Fibroblast of skin of scalp (primary cell): ENCODE data around the gene MEGF8.

Source experiments
- DNase-seq: peaks from one replicate; pipeline ENCODE4 v3.0.0-alpha.2; 2013

Gene MEGF8

DNA sequence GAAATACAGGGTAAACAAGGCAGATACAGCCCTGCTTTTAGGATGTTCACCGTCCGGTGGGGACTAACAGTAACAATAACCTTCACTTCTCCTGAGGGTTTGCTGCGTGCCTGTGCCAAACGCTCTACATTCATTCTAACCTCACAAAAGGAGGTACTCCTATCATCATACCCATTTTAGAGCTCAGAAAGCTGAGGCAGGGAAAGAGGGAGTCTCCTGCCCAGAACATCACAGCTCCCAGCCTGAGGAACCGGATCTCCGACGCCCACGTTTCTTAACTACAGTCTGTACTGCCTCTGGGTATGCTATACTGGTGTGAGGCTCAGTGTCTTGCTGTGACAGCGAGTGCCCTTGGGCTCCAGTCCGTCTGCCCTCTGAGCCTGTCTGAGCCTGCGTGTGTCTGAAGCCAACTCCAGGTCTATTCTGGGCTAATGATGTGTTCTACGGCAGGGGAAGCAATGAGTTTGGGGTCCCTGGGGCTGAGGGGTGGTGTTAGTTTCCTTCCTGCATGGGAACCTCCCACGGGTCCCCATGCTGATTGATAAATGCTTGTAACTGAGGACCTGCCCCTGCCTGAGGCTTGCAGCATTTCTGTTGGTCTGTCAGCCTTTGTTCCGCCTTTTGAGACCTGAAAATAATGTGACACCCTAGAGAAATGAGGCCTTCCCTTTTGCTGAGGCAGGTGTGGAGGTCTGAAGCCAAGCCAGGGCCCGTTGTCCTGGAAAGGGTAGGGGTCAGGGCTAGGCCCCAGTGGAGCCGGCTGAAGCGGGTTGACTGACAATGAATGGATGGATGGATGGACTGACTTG lies 96.9 kb downstream of the MEGF8 start:
- no peak for DNase-seq

DNA sequence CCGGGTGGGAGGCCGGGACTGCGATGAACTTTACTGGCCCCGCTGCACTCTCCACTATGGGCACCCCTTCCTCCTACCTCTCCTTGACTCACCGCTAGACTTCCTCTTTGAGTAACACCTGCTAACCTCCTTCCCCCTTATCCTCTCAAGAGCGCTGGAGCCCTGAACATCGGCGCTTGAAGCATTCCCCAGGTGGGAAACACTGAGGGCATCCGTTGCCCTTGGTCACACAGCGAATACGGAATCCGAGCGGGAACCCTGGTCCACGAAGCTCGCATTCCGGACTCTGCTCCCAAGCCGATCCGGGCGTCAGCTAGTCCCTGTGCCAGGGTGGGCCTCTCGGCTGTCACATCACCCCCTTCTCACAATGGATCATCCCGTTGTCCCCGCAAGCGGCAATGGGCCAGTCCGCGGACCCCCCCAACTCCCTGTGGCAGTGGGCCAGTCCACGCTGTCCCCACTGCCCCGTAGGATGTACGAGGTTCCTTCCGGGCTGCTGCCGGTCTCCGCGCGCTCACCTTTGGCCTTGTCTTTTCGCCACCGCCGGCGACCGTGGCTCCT lies 97.5 kb downstream of the MEGF8 start:
- no peak for DNase-seq

DNA sequence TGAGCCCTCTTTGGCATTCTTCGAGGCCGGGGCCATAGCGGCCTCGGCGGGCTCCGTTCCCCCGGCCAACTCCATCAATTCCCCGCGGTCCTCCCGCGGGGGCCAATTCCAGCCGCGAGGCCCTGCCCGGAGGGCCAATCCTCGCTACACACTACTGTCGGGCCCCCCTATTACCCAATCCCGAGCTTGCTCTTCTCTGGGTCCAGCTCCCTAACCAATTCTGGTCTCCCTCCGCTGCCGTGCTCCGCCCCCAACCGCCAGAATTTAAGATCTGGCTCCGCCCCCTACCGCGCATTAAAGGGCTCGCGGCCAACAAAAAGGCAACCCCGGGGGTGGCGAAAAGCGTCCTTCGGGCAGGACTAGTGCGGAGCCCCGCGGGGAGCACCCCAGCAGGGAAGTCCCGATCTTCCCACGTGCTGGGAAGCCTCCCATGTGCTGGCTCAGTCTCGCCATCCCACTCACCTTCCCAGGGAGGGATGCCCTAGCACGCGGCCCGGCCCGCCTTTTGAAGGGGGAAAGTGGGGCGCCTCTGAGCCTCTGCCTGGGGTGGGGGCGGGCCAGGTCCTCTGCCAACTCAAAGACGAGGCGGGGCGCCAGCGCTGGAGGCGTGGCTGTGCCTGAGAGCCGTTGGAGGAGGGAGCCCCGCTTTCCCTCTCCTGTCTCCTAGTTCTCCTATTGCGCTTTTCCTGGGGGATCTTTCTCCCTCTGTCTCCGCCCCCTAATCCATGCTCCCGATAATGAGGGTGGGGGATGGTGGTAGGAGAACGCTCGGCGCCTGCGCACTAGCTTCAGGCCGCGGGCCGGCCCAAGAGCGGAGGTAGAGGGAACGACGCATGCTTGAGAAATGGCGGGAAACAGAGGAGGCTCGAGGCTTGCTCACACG lies 98.3 kb downstream of the MEGF8 start:
- DNase-seq = peak; percentile 96

DNA sequence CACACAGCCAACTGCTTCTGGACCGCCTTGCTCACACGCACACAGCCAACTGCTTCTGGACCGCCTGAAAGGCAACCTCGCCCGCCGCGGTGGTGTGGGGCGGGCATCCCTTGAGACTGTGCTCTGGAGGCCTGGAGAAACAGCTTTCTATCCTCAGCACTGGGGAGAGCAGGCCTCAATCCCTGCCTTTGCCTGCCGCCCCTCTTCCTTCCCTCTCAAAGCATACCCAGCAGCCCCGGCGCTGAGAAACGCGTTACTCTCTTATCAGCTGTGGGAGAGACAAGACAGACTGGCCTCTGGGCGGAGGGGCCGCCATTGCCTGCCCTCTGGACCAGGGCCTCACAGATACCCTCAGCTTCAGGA lies 98.9 kb downstream of the MEGF8 start:
- DNase-seq = no peak

DNA sequence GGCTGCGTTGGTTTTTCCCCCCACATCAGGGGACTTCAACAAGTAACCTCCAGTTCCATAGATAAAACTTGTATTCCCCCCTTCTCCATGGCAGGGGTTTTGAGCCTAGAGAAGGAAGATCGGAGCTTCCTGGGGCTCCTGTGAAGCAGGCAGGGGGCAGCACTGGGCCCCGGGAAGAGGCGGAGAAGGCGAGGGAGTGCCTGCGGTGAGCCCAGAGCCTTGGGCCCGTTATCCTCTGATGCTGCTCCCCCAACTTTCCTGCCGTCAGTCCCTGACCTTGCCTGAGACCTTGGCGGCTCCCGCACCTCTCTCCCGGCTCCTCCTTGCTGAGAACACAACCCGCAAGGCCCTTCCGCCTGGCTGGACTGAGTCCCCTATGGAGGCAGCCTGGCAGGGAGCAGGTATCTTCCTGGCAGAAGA lies 99.3 kb downstream of the MEGF8 start:
- no peak for DNase-seq

DNA sequence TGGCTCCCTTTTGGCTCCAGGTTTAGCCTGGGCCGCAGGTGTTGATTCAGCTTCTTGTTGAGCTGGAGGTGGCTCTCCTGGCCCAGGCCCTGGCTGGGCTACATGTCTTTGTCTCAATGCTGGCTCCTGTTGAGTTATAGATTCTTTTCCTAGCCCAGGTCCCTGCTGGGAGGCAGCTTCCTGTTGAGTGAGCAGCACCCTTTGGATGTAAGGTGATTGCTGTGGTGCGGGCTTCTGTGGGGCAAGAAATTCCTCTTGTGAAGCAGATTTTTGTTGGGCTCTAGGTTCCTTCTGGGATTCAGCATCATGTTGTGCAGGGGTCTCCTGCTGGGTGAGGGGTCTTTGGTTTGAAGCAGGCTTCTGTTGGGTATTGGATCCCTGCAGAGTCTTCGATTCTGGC lies 101.2 kb downstream of the MEGF8 start:
- DNase-seq = no peak

DNA sequence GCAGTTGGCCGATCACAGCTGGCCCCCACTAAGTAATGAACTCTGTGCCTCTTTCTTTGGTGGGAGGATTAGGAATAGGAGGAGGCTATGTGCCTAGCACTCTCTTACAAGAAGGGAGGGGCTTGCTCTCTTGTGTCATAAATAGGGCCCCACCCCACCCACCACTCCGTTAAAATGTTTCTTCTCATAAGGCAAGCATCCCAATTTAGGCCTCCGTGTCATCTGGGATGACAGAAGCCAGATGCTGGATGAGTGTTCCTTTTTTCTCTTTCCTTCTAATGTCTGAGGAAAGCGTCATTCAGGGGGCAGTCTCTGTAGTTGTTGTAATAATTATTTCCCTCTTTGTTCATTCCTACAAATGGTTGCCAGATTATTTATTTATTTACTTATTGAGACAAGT lies 101.9 kb downstream of the MEGF8 start, which contains the start of gene LIPE:
TSS of gene LIPE (minus strand) at position 76 of the 400 bp plus-strand sequence. CDS start 239 bp downstream, outside the sequence.
- DNase-seq = no peak
